GM19468 (cell line): ENCODE results near the gene SLC12A8.

Experiments
- ATAC-seq: cut with Tn5 transposase; IDR thresholded peaks from one replicate; pipeline ENCODE4 v1.9.1; 2021; ENCODE audit warnings: mild to moderate bottlenecking, moderate library complexity, moderate number of reproducible peaks; ENCODE audit not compliant: unreplicated experiment; ENCODE audit errors: extremely low read depth

Gene SLC12A8

DNA sequence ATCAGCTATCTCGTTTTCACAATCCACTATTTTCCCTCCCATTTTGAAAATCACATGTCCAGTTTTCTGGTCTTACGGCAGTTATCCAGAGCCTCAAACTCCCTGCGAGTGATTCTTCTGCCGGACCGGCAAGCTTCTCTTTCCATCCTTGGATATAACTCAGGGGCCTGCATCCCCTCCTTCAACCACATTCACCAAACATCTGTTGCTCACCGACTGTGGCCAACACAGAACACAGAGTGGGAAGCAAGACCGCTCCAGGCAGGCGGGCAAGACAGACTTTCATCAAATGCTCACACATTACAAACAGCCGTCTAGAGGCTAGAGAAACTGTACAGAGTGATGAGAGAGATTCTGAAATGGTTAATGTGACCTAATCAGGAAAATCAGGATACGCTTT is 7.6 kb upstream of the SLC12A8 start:
- ATAC-seq = no peak

- no peak for ATAC-seq
These were observed 6.7 kb upstream of the SLC12A8 start for GRCh38 chr3:125219261-125219701.

DNA sequence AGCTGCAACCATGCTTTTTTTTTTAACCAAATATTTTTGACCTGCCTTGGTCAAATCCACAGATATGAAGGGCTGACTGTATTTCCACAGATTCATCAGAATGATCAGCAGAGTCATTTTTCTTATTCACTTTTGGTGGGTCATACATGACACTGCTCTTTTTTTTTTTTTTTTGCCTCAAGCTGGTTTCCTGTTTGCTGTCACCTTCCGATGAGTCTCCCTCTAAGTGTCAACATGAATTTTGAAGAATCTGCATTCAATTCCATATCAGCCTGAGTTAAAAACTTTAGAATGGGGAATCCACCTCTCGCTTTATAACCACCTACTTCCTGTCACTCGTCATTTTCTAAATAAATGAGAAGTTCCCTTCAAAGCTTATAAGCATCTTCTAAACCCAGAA is 2.2 kb upstream of the SLC12A8 start:
- ATAC-seq = no peak

DNA sequence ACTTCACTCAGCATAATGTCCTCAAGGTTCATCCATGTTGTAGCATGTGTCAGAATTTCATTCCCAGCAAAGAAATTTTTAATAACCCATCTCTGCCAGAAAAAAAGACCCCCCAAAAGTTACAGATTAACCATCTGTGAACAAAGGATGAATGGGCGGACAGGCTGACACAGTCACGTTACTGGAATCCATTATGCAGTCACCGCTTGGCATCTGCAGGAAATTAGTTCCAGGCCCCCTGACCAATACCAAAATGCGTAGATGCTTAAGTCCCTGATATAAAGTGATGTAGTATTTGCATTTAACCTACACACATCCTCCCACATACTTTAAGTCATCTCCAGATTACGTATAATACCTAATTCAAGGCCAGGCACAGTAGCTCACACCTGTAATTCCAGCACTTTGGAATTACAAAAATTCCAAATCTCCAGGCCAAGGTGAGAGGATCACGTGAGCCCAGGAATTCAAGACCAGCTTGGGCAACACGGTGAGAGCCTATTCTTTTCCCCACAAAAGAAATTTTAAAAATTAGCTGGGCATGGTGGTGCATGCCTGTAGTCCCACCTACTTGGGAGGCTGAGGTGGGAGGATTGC is 1.5 kb upstream of the SLC12A8 start:
- no peak for ATAC-seq

DNA sequence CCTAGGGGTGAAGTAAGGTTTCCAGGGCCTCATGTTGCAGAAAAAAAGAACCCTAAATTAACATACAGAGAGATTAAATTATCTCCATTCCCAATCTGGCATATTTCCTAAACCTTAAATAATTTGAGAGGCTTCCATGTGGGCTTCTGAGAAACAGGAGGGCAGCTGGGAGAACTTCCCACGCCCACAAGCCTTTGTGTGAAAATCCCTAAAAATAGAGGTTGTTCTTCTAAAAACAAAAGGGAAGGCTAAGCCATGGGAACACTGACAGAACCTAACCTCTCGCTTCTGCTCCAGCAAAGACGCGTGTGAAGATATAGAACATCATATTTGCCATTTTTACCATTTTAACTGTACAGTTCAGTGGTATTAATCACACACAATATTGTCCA is 812 bp upstream of the SLC12A8 start:
- no peak for ATAC-seq

DNA sequence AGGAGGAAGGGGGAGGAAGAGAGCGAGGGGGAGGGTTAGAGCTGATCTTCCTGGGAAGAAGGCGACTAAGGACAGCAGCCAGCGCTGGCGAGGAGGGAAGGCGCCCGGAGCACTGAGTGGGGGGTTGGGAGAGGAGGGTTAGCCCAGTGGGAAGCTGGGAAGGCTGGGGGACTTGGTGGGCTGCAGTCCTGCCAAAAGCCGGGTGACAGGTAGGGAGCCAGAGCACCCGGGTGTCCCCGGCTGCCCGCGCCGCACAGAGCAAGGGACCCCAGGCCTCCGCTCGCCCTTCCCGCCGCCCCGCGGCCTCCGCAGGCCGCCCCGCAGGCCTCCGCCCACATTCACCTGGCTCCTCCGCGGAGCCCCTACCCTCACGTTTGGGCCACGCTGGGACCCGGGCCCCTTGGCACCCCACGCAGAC is 448 bp downstream of the SLC12A8 start:
- no peak for ATAC-seq

DNA sequence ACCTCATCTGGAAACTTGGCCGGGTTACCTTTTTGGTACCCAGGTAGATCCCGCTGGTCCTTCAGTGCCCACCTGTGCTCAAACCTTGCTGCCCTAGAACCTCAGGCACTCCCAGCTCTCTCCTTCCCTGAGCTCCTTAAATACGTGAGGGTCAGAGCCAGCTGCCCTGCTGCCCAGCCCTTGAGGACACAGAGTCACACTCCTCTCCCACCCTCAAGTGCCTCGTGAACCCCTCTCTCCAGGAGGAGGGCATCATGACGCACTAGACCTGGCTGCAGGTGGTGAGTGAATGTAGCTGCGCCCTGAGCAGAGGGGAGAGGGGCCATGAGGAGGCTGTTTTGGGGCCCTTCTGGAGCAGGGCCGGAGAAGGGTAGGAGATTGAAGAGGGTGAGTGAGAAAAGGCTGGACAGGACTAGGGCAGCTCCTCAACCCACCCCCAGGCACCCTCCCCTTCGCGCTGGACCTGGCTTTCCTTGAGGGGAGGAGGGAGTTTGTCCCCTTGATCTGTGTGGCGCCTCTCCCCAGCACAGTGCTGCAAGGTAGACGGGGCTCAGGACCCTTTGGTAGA is 941 bp downstream of the SLC12A8 start:
- ATAC-seq = no peak

GRCh38 chr3:125207949-125208568 is 4.5 kb downstream of the SLC12A8 start:
- ATAC-seq = no peak

DNA sequence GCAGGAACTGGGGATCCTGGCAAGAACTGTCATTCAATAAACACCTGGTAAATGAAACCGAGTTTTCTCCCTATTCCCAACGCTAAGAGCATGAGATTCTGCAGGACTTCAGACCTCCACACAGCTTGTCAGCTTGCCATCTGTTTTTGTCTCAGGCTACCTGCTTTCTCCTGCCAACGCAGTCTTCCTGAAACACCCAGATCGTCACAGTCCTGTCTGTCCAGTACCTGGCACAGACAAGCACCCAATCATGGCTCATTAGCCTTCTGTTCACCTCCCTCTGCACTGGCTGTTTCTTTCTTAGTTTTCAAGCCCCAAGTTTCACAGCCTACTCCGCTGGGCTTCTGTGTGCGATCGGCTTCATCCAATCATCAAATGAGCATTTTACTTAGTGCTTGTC is 5.0 kb downstream of the SLC12A8 start:
- ATAC-seq = no peak

DNA sequence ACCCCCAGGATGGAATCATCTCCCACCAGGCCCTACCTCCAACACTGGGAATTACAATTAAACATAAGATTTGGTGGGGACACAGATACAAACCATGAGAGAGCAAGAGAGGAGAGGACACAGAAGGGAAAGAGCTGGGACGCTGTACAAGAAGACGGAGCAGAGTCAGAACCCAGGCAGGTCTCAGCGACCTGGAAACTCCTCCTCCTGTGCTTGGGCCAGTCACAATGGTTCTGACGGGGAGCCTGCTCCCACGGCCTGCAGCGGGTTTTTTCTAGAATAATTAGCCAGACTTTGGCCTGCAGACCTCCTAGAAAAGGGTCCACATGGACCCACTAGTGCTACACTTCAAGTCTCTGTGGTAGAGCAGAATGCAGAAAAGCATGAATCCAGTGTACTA is 5.6 kb downstream of the SLC12A8 start:
- no peak for ATAC-seq

GRCh38 chr3:125203731-125204130 is 8.8 kb downstream of the SLC12A8 start:
- ATAC-seq = no peak

- no peak for ATAC-seq
These were observed 10.4 kb downstream of the SLC12A8 start for GRCh38 chr3:125202197-125202596.

DNA sequence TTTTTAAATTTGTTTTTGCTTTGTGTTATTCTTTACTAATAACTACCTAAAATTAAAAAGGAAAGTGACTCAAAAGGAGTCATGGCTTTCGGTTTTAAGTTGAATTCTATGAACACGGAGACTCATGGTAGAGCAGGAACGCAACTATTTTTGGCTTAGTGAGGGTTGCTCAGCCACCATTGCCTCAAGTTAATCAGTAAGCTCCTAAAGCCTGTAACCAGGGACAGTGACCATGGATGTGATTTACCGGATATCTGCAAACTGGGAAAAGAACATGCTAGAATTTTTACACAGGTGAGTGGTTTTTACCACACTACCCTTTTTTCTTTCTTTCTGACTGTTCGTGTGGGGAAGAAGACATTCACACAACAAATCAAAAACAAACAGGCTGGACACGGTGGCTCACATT is 11.8 kb downstream of the SLC12A8 start:
- ATAC-seq = no peak

- no peak for ATAC-seq
These were observed 17.5 kb downstream of the SLC12A8 start for GRCh38 chr3:125194849-125195601.

GRCh38 chr3:125194061-125194848 is 18.3 kb downstream of the SLC12A8 start:
- no peak for ATAC-seq

DNA sequence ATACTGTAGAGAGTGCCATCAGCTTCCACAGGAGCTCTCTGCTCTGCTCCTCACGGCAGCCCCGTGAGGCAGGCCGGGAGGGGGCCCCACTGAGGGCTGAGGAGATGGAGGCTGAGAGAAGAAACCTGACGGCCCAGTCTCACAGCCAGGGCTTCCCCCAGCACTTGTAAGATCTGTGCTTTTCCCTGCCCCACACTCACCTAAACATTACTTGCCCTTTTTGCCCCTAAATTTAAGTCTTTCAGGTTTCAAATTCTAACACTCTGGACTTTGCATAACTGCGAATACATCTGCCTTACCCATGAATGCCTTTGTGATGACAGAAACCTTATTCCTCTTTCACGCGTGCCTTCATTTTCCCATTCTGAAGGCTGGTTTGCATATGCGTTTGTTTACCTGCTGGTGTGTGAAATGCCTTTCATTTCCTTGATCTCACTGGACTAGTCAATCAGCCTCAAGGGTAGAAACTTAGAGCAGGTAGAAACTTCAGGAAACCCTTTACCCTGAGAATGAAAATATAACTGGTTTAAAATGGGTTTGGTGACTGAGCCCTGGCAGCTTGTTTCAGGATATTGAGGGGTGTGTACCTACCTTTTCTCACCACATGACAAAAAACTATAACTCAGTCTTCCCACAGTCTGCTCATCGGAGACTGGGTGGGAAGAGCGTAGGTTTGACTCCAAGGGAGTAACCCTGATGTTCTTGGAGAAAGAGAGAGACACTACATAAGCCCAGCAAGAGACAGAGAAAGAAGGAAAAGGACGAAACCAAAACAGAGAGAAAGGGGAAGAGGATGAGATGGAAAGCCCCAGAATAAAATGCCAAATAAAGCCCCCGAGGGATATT is 20.1 kb downstream of the SLC12A8 start:
- ATAC-seq = no peak

DNA sequence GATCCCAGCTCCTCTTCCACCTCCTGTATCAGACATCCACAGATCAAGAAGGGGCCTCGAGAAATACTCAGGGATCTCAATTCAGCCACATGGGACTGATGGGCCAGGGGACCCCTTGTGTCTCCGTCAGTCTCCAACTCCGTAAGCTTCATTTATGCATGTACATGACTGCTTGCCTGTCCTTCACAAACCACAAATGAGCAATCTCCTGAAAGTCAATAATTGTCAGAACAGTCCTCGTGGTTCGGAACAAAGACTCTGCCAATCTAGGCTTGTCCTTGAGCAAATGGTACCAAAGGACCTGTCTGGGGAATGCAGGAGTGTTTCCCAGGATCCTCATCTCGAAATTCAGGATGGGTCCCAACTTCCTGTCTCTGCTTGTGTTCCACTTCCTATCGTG is 20.8 kb downstream of the SLC12A8 start:
- no peak for ATAC-seq

- ATAC-seq = no peak
These were observed 21.3 kb downstream of the SLC12A8 start for GRCh38 chr3:125191256-125191655.

DNA sequence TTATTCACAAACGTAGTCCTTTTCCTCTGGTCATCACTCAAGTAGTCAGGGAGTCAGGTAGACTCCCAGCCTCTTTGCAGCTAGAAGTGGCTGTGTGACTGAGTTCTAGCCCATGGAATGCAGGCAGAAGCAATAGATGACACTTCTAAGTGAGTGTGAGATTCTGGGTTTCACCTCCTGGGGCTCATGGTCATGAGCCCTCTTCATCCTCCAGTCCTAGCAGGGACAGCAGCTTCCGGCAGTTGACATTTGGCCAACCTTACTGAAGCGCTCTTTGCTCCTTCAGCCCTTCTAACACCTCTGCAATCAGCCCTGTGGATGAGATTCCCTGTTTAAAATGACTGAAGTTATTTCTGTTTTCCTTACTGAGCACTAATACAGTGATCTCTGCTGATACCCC is 21.8 kb downstream of the SLC12A8 start:
- no peak for ATAC-seq
